SK-N-SH (cell line): Measurements from ENCODE around the gene MKRN1.

Experiments
- CHD2 ChIP-seq: fragments of 150-350 bp; IDR thresholded peaks from 2 replicates; pipeline ENCODE4 v1.6.1; 2018; ENCODE audit warnings: low read length; ENCODE audit not compliant: partially characterized antibody
- CTCF ChIP-seq: fragments of 200-600 bp; sonication (generic); IDR thresholded peaks from 2 replicates; pipeline ENCODE4 v1.6.1; 2017; ENCODE audit warnings: antibody characterized with exemption, mild to moderate bottlenecking, moderate library complexity
- MXI1 ChIP-seq: IDR thresholded peaks from 2 replicates; pipeline ENCODE4 v1.6.1; 2012; ENCODE audit warnings: mild to moderate bottlenecking, low read depth, low read length, improper control_type of control experiment

GRCh38 chr7:140497241-140497769 is 18.0 kb upstream of the MKRN1 start:
- TF ChIP-seq MXI1, result no peak
- TF ChIP-seq CHD2, result no peak
- TF ChIP-seq CTCF, result no peak
